HG02852 (cell line): ENCODE measurements around the gene MAGI1.

Experiments
- ATAC-seq: cut with Tn5 transposase; IDR thresholded peaks from one replicate; pipeline ENCODE4 v1.9.1; 2021; ENCODE audit warnings: mild to moderate bottlenecking, moderate library complexity; ENCODE audit not compliant: unreplicated experiment

MAGI1 gene

DNA sequence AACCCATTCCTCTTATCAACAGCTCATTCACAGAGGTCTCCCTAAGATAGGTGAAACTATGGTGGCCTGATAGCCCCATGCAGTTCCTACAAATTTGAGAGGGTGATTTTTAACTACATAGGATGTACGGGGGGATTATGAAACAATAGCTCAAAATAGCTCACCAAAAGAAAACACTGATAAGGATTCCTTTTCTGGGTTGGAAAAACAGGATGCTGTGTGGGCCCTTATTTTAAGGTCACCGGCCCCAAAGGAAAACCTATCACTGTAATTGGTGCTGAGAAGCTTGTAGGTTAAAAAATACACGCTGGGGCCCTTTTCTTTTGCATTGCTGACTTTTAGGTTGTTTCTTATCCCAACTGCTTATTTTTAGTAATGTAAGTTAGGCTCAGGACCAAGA, 627.4 kb downstream of the MAGI1 start:
- no peak for ATAC-seq

DNA sequence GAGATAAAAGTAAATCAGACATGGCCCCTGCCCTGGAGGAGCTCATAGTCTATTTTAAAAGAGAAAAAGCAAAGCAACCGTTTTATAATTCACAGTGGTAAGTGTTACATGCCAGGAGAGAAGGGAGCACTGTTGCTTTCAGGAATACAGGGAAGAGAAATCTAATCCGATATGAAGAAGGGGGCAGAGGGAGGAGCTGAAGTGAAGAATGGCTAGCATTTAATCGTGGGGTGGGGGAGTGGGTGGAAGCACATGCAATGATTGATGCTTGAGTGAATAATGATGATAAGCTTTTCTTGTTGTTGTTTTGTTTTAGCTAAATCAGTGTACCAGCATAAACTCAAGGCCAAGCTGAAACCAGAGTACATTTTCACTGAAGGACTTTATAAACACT, 629.5 kb downstream of the MAGI1 start:
- no peak for ATAC-seq

DNA sequence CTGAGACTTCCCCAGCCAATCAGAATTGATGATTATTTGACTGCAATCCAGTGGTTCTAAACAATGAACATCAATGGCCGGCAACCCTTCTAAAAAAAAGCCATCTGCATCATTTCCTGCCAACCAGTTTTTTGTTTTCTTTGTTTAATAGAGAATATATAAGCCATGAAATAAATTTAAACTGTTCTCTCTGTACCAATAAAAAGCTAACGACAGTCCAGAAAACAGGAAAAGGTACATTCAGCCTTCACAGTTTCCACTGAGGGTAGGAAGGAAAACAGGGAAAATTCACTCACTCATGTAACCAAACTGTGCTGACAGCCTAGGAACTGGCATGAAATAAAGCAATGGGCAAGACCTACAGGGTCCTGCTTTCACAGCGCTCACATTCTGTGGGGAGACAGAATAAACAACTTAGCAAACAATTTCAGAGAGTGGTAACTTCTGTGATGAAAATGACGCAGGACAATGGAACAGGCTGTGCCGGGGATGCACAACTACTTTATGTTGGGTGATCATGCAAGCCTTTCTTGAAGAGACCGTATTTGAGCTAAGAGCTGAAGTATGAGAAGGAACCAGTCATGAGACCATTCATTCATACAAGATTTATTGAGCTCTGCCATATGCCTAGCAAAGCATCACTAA, 630.1 kb downstream of the MAGI1 start:
- ATAC-seq = no peak

DNA sequence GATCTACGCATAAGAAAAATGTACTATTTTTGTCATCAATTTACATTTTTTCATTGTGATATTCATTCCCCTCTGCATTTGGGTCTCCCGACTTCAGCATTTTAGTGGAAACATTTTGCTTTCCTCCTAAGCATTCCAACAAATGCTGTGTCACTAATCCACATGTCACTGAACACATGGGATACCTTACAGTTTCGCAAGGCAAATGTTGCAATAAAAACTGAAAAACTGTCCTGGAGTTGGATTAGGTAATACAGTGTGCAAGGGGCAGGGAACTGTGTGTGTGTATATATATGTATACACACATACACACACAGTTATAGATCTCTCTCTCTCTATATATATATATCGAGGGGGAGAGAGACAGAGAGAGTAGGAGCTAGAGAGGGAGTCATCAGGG, 632.2 kb downstream of the MAGI1 start:
- no peak for ATAC-seq

DNA sequence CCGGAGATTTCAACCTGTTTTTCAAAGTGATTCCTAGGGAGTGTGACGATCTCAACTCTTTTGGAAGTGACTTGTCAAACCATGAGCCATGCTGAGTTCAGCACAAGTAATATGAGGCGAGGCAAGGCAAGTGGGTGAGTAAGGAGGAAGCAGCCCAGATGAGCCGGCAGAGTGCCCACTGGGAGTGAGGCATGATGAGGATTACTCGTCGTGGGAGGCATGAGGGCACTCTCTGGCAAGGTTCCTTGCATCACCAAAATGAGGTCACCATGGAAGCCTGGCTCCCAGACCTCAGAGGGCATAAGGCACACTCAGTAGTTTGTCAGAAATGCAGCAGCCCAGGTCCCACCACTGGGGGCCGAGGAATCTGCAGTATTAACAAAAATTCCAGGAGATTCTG, 636.1 kb downstream of the MAGI1 start:
- no peak for ATAC-seq

DNA sequence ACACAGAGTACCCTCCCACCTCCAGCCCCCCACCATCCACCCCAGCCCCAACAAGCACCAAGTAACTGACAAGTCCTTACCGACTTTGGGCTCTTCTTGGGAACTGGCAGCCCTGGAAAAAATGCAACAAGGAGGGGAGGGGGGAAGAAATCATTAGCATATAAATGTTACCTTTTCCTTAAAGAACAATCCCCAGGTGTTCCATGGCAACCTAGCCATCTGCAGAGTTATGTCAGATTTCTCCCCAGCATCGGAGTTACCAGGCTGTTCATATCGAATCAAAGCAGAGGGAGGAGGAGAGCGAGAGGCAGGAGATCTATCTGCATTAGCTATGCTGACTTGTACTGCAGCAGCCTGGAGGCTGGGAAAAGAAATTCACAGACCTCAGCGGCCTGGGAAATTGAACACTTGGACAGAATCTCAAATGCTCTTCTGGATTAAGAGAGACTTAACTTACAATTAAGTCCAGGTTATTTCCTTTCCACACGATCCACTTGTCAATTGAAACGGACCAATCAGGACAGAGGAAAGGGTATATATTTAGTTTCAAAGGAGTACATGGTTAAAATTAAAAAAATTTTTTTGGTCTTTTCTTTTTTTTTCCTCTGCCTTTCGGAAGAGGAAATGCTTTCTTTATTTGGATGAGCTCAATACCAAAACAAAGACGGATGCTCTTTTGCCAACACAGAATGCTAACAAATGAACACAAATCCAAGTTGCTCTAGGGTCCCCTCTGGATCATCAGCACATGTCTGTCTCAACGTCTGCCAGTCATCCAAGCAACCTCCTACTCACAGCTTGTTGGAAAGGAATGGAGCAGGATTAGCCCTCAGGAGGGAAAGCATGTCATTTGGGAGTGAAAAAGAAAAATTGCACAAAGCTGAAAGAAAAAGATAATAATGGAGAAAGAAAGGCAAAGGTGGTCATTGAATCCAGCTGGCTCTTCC, 637.1 kb downstream of the MAGI1 start:
- ATAC-seq = no peak

DNA sequence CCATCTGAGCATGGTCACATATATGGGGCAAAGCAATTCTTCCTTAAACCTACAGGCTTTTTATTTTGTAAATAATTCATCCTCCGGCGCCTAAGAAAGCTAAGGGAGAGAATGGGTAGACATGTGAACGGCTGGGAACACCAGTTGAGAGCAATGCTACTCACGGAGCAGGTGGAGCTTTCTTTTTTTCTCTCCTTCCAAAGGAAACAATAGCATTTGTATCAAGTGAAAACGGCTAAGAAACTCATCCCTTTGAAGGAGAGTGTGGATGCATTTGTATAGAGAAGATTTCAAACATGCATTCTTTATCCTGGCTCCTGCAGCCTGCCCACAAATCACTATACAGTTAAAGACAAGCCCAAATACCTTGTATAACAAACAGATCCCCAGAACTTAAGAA, 637.8 kb downstream of the MAGI1 start:
- ATAC-seq = no peak

DNA sequence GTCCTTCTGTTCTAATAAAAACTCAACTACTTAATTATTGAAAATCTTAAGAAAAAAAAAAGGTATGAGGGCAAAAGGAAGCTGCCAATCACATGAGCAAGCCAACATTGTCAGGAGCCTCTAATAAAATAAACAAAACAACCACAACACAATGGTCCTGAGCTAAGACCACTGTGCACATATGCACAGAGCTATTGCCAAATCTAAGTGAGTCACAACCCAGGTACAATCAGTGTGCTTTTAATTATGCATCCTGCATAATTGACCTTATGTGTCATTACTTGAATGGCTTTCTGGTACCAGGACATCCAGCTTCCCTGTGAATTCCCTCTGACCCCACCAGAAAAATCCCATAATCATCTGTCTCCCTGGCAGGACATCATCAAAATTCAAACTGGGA, 639.8 kb downstream of the MAGI1 start:
- ATAC-seq = no peak

DNA sequence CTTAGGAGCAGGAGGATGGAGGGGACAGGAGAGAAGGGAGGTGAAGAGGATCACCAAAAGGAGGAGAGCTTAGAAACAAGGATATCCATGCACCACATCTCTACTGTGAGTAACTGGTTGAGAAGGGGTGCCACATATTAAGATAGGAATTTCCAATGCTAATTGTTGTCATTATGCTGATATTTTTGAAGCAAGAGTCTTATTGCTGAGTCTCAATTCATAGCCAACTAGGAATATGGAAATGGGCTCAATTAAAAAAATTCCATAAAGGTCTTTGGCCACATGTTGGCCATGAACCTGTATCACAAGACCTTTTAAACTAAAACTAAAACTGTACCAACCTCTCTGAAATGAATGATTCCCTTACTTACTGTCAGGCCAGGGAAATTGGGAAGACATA, 642.6 kb downstream of the MAGI1 start:
- ATAC-seq = no peak

DNA sequence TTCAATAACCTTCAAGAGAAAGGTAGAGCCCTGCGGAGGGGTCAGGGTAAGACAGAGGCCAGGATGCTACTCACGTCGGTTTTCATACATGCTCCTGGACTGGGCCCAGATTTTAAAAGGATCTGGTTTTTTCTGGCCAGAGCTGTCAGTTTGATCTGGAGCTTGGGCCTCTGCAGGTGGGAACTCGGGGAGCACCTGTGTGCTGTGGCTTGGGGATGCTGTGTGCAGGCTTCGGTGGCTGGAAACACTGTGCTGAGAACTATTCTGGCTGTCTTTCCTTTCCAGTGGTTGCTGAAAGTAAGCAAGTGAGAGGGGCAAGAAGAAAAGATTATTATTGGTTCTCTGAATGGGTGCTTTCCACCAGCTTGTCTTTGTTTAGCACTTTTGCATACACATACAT, 647.6 kb downstream of the MAGI1 start:
- ATAC-seq = no peak

DNA sequence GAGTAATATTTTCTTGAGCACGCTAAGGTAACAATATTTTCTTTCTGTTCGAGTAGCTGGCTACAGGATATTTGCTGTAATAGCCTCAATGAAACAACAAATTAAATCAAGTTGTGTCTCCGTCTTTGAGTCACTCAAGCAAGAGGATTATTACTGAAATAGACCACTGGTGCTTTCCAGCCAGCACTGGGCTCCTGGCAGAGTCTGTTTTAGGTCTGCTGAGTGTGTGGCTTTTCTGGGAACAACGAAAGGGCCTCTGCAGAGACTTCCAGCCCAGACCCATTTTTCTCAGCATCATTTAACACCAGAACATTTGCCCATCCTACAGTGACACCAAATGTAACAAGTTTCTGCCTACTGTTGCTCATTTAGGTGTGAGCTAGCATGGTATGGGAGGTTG, 652.9 kb downstream of the MAGI1 start:
- ATAC-seq = no peak

DNA sequence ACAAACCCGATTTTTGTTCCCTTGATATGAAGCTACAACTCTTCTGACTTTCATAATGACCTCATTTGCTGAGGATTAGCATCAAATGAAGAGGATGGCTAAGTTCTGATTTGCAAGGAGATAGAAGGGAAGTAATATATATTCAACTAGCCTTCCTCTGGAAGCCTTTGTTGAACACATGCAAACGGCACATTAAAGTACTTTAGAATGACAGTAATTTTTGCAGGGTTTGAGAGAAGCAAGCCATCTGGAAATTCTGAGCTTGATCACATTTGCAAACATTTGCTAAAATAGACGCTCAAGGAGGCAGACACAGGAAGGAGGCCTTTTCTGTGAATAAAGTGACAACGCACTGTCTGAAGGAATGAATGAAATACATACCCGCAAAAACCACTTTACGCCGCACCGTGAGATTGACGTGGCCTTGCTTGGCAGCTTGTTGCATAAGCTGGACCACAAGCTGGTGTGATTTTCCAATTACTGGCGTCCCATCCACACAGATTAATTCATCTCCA, 657.2 kb downstream of the MAGI1 start:
- ATAC-seq = no peak

DNA sequence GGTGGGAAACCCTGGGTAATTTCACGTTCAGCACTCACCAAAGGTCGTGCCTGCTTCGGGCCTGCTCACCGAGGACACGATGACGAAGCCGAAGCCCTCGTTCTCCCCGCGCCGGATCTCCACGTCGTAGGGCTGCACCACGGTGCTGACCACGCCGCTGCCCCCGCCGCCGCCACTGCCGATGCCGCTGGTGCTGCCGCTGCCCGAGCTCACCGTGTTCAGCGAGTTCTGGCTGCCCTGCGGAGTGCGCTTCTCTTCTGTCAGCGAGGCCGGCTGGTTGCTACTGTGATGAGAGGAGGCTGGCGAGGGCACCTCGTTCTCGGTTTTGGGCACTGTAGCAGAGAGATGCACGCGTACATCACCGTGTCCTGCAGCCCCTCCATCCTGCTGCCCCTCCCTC, 659.5 kb downstream of the MAGI1 start:
- ATAC-seq = no peak

DNA sequence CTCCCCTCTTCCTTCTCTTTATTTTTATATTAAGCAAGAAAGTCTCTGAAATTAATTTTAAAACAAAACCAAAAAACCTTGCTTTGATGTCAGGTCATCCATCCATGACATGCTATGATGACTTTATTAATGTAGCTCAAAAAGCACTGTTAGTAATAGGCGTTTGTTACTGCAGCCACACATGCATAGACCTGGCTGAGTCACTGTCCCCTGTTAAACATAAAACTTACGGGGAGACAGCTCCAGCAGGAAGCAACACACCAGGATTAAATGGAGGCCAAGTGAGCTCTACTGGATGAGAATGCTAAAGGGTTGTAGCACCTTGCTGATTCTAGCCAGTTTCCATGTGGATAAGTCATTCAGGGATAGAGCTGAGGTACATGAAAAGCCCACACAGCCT, 661.1 kb downstream of the MAGI1 start:
- no peak for ATAC-seq

DNA sequence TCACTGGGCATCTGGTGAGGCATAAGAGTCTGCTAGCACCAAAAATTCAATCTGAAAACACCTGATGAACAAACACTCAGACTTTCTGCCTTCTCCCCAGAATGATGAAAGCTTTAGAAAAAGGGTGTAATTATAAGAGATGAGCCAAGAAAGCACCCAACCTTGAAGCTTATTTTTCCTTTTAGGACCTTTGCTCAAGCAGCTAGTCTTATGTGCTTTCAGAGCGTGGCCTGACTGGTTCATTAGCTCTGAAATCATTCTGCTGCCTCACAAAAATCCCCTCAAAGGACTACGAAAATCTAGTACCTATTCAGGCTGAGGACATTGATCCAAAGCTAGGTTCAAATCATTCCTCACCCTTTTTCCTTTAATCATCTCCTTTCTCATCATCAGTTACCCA, 662.3 kb downstream of the MAGI1 start:
- ATAC-seq = no peak

DNA sequence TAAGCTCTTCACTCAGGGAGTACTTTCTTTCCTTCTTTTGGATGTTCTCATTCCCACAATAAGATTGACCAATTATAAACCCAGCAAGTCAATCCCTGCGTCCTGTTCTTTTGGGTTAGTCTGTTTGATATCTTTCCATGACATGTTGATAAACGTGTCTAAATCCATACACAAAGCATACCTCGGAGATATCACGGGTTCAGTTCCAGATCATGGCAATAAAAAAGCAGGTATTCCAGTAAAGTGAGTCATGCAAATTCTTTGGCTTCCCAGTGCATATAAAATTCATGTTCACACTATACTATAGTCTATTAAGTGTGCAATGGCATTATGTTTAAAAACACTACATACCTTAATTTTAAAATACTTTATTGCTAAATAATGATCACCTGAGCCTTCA, 667.7 kb downstream of the MAGI1 start:
- no peak for ATAC-seq

DNA sequence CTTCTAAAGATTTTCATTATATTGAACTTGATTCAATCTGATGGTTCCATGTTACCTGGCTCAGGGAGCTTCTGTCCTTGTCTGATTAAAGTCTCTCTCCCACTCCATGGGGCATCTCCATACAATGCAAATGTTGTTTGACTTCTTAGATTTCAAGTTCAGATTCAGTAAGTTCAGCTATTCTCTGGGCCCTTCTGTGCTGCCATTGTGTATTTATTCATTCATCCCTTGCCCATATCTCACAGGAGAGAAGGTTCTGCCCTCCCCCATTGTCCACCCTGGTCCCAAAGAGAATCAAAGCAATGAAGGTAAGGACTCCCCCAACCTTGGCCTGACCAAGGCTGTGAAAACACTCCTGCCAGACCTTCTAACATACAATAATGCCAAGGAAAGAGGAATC, 669.9 kb downstream of the MAGI1 start:
- ATAC-seq = no peak

DNA sequence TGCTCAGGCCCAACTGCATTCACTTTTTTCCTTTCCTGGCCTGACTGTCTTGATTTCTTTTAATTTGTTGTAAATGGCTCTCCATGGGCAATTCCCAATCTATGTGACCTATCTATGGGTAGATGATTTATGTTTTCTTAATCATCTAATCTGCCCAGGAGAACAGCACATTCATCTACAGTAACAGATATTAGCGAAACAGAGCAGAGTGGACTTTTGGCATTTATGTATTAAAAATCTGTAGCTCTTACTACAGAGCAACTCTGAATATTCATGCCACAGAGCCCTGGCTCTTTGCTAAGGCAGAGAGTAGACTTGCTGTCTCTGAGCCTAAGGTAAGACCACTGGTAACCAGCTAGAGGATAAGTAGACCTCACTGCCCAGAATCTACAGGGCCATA, 676.0 kb downstream of the MAGI1 start:
- ATAC-seq = no peak

DNA sequence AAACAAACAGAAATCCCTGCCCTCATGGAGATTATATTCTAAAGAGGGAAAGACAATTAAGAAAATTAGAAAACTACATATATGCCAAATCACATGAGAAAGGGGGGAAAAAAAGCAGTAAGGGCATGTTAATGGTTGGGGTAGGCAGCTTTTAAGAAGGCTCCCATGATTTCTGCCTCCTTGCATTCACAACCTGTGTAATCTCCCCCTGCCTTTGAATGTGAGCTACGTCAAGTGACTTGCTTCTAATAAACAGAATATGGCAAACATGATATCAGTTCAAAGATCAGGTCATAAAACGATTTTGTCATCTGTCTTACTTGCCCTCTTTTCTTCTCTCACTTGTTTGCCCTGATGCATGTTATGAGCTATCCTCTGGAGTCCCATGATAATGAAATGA, 677.3 kb downstream of the MAGI1 start:
- ATAC-seq = no peak

DNA sequence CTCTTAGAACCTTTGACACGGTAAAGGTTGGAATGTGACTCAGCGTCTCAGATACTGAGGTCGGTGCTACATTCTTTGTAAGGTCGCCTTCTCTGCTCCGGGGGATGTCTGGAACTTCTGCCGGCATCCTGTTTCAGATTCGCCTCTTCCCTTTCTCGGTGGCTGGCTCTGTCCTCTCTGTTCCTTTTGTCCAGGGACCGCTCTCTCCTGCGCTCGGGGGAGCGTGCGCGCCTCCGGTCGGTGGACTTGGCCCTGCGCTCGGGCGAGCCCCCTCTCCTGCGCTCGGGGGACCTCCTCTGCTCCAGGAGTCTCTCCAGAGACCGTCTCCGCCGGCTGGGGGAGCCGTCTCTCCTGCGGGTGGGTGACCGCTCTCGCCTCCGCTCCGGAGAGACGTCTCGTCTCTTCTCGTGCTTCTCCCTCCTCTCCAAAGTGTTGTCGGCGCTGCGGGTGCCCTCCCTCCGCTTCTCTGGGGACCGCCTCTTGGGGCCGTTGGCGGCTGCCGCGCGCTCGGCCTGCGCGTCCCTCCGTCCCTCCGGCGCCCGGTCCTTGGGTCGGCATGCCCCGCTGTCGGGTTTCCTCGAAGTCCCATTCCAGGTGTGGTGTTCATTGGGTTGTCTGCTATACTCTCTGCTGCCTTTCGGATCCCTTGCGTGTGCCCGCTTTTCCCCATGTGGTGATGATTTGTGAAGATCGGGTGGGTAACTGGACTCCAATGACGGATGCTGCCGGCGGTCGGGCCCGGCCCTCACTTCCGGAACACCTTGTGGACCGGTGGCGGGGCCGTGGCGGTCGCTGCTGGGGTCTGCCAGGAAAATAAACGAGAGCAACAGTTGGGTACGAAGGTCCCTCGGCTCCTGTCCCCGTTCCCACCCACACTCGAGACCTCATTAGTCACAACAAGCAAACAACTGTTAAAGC, 682.1 kb downstream of the MAGI1 start:
- no peak for ATAC-seq

DNA sequence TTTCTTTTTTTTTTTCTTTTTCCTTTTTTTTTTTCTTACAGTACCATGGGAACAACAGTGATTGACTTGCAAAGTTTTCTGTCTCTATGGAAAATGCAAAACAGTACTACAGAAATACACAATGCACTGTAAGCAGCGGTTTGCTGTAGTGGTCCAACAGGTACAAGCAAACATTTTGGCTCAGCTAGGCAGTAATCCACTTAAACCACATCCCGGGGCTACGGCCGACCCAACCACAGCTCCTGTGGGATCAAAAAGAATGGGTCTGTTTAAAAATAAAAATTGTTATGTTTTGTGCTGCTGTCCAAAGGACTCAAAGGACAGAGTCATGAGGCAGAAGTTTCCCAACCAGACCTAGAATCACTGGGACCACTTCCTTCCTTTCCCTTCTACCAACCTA, 683.8 kb downstream of the MAGI1 start:
- no peak for ATAC-seq
